GM06990 (cell line): ENCODE measurements around the gene SERPINB1.

Experiments
- DNase-seq: peaks from one replicate; pipeline ENCODE4 v3.0.0-alpha.2; 2011; ENCODE audit not compliant: insufficient read length; ENCODE audit errors: extremely low read depth
- H3K27me3 ChIP-seq: replicated peaks from 2 replicates; pipeline ENCODE4 v1.6.0; 2011; ENCODE audit warnings: low read length; ENCODE audit not compliant: control insufficient read depth, insufficient read depth
- H3K36me3 ChIP-seq: 2 replicates; pipeline ENCODE4 v1.5.1; 2011; ENCODE audit warnings: low read length; ENCODE audit not compliant: control insufficient read depth, insufficient read depth
- H3K4me3 ChIP-seq: replicated peaks from 2 replicates; pipeline ENCODE4 v1.5.1; 2011; ENCODE audit warnings: low read depth, mild to moderate bottlenecking, control low read depth, low read length
- TF ChIP-seq, protein P1 (sequence below): IDR thresholded peaks from 2 replicates; pipeline ENCODE4 v1.5.1; 2011; ENCODE audit warnings: low read length, control low read depth, mild to moderate bottlenecking, inconsistent platforms; ENCODE audit not compliant: insufficient read depth, poor library complexity, severe bottlenecking

Gene SERPINB1

DNA sequence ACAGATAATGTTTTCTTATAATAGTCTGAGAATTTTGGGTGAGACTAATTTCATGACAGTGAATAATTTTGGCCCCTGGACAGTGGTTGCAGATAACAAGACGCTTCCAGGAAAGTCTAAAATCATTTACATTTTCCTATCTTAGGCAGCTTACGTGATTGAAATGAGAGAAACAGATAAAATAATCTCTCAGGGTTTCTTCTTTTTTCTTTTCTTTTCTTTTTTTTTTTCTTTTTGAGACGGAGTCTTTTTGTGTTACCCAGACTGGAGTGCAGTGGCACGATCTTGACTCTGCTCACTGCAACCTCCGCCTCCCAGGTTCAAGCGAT lies 4.2 kb upstream of the SERPINB1 start:
- Histone ChIP-seq H3K4me3 (no peak overlapping the region), H3K27me3 (no peaks in the 10 kb centered on the region; the same call in none of the 2 replicates), H3K36me3 (no peaks in the 10 kb centered on the region)
- DNase-seq, result no peak
- TF ChIP-seq, protein P1, sequence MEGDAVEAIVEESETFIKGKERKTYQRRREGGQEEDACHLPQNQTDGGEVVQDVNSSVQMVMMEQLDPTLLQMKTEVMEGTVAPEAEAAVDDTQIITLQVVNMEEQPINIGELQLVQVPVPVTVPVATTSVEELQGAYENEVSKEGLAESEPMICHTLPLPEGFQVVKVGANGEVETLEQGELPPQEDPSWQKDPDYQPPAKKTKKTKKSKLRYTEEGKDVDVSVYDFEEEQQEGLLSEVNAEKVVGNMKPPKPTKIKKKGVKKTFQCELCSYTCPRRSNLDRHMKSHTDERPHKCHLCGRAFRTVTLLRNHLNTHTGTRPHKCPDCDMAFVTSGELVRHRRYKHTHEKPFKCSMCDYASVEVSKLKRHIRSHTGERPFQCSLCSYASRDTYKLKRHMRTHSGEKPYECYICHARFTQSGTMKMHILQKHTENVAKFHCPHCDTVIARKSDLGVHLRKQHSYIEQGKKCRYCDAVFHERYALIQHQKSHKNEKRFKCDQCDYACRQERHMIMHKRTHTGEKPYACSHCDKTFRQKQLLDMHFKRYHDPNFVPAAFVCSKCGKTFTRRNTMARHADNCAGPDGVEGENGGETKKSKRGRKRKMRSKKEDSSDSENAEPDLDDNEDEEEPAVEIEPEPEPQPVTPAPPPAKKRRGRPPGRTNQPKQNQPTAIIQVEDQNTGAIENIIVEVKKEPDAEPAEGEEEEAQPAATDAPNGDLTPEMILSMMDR, result no peak

DNA sequence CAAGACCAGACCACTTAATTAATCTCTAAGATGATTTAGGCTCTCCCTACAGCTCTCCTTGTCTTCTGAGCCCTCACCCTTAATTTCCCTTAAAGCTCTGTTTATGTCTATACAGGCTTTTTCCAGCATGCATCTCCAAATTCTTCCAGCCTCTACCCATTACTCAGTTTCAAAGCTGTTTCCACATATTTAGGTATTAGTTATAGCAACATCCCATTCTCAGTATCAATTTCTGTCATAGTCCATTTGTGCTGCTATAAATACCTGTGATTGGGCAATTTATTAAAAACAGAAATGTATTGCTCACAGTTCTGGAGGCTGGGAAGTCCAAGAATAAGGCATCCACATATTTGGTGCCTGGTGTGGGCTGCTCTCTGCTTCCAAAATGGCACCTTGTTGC lies 2.3 kb upstream of the SERPINB1 start:
- H3K27me3 ChIP-seq, result no peaks in the 10 kb centered on the region; the same call in none of the 2 replicates

DNA sequence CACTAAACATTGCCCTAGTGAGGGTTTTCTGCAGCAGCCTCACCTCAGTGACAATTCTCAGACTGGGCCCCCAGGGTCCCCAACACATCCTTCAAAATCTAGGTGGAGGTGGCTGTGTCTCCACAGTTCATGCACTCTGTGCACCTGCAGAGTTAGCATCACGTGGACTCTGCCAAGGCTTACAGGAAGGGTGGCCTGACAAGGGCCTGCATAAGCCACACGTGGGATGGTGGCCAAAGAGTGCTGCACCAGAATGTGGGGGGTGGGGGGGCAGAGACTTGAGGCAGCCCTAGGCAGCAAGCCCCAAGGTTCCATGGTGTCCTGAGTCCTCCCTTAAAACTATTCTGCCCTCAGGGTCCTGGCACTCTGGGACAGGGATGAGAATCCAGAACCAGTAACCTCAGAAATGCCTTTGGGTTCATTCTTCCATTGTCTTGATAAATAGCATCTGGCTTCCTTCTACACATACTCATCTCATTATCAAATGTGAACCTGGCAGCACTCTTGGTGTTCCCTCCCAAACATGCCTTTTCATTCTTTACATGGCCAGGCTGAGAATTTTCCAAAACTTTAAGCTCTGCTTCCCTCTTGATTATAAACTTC lies 1.6 kb upstream of the SERPINB1 start:
- DNase-seq, result no peak

More for the DNA sequence above, 2.3 kb upstream of the SERPINB1 start:
- no peak for DNase-seq
- TF ChIP-seq, protein P1, result no peak
- Histone ChIP-seq H3K36me3 (no peaks in the 10 kb centered on the region), H3K4me3 (no peak overlapping the region)

DNA sequence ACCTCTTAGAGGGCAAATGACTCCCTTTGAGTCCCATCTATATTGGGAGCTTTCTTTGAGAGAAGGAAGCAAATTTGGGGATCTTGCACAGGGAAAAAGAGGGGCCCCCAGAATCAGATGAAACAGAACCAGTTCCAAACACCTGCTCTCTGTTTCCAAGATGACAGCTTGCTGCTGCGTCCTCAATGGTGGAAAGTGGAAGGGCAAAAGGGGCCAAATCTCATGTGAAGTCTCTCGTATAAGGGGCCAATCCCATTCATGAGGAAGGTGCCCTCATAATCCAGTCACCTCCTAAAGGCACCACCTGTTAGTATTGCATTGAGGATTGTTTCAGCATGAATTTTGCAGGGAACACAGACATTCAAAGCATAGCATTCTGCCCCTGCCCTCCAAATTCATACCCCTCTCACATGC lies 483 bp upstream of the SERPINB1 start:
- Histone ChIP-seq H3K4me3 (no peak overlapping the region), H3K36me3 (no peaks in the 10 kb centered on the region), H3K27me3 (no peaks in the 10 kb centered on the region; the same call in none of the 2 replicates)
- TF ChIP-seq, protein P1, result no peak
- no peak for DNase-seq

More for the DNA sequence above, 1.6 kb upstream of the SERPINB1 start:
- Histone ChIP-seq H3K27me3 (no peaks in the 10 kb centered on the region; the same call in none of the 2 replicates), H3K4me3 (no peak overlapping the region), H3K36me3 (no peaks in the 10 kb centered on the region)
- TF ChIP-seq, protein P1, result no peak

DNA sequence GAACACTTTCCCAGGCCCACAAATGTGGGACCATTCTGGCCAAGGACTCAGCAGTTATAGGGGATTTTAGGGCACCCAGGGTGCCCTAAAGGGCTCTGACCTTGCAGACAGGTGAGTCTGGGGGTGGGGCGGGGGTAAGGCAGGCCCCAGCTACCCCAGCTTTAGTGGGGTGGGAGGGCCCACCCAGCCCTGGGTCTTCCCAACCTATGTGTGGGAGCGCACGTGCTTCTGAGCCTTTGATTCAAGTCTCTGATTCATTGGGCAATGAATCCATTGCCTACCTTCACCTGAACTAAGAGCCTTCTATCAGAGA lies 958 bp downstream of the SERPINB1 start:
- TF ChIP-seq, protein P1, result no peak
- Histone ChIP-seq H3K4me3 (no peak overlapping the region), H3K27me3 (no peaks in the 10 kb centered on the region; the same call in none of the 2 replicates), H3K36me3 (no peaks in the 10 kb centered on the region)
- DNase-seq, result no peak
